LNCaP clone FGC (cell line): Measurements from ENCODE around the gene CAMK2G.

ENCODE experiments used
- DNase-seq: peaks from one replicate; pipeline ENCODE4 v3.0.0-alpha.2; 2011; ENCODE audit warnings: low read depth
- H3K4me3 ChIP-seq: 2 replicates; pipeline ENCODE4 v1.5.1; 2011; ENCODE audit warnings: mild to moderate bottlenecking, low read depth, low read length, control low read depth
- TF ChIP-seq, protein P1 (sequence below): IDR thresholded peaks from 2 replicates; pipeline ENCODE4 v1.5.1; 2012; ENCODE audit warnings: mild to moderate bottlenecking; ENCODE audit not compliant: control insufficient read depth, insufficient read depth; ENCODE audit errors: extremely low read depth

Gene CAMK2G

DNA sequence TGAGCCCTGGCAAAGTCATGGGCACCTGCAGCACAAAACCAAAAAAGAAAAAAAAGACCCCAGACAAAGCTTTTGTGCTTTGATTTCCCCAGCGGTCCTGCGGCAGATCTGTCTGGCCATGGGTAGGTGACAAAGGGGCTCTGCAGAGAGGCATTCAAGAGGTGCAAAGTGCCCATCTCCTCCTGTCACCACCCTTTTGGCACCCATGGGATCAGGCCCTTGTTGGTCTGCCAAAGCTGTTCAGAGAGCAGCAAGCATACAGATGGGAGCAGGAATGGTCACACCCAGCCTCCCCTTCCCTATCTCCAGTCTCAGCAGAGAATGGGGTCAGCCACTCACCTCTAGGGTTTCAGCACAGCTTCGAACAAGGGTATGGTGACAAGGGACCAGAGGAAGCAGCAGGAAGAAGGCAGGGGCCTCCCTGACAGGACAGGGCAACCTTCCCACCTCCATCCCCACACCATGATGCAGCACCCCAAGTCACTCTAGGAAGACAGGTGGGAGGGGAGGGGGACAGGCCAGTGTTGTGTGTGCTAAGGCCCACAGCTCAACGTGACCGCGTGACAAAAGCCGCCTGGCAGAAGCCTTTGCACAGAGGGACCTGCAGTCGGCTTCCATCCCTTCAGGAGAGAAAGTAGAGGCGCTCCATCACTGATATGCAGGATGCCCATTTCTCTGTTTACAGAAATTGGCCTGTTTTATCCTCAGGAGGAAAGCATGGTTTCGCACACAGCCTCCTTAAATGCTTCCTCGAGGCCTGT, 6.3 kb downstream of the CAMK2G start:
- no peak for DNase-seq
- H3K4me3 ChIP-seq, result no peak overlapping the region
- TF ChIP-seq, protein P1, sequence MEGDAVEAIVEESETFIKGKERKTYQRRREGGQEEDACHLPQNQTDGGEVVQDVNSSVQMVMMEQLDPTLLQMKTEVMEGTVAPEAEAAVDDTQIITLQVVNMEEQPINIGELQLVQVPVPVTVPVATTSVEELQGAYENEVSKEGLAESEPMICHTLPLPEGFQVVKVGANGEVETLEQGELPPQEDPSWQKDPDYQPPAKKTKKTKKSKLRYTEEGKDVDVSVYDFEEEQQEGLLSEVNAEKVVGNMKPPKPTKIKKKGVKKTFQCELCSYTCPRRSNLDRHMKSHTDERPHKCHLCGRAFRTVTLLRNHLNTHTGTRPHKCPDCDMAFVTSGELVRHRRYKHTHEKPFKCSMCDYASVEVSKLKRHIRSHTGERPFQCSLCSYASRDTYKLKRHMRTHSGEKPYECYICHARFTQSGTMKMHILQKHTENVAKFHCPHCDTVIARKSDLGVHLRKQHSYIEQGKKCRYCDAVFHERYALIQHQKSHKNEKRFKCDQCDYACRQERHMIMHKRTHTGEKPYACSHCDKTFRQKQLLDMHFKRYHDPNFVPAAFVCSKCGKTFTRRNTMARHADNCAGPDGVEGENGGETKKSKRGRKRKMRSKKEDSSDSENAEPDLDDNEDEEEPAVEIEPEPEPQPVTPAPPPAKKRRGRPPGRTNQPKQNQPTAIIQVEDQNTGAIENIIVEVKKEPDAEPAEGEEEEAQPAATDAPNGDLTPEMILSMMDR, result no peak

DNA sequence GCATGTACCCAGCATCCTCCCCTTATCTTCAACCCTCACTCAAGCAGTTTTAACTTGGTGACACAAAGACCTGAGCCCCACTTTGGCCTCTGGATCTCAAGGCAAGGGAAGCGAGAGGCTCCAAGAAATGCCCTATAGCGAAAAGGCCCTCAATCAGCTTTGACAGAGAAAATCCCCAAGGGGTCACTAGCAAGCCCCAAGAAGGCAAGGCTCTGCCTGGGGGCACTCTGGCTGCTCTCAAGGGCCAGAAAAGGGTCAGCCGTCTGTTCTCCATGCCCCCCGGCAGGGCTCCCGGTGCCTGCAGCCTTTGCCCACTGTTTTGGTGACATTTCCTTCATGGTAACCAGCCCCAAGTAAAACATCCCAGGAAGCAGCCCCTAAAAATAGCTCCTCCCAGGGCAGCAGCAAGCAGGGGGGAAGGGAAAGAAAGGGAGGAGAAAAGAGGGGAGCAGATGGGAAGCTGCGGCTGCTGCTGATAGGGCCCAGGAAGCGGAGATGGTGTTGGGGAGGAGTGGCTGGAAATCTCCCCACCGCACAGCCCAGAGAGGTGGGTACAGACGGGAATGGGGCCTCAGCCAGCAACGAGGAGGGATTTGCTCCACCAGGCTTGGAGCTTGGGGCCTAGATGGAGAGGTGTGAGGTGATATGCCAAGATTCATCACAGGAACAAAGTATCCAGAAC, 7.1 kb downstream of the CAMK2G start:
- H3K4me3 ChIP-seq, result no peak overlapping the region
- DNase-seq, result no peak
- TF ChIP-seq, protein P1, result no peak

DNA sequence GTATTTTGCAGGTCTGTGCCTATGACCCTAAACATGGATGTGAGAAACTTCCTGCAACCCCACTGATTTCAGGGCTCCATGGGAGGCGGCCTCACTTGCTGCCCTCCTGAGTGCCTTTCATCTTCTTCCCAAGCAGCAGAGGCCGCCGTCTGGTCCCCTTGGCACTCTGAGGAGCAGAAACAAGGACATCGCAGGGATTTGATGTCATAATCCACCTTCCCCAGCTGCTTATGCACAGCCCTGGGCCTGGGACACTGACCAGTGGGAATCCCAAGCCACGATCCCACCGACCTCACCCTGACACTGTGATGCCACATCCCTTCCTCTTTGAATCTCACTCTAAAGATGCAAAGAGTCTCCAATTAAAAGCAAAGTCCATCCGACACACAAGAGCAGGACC, 7.7 kb downstream of the CAMK2G start:
- DNase-seq, result no peak
- no peak overlapping the region for H3K4me3 ChIP-seq
- TF ChIP-seq, protein P1, result no peak

DNA sequence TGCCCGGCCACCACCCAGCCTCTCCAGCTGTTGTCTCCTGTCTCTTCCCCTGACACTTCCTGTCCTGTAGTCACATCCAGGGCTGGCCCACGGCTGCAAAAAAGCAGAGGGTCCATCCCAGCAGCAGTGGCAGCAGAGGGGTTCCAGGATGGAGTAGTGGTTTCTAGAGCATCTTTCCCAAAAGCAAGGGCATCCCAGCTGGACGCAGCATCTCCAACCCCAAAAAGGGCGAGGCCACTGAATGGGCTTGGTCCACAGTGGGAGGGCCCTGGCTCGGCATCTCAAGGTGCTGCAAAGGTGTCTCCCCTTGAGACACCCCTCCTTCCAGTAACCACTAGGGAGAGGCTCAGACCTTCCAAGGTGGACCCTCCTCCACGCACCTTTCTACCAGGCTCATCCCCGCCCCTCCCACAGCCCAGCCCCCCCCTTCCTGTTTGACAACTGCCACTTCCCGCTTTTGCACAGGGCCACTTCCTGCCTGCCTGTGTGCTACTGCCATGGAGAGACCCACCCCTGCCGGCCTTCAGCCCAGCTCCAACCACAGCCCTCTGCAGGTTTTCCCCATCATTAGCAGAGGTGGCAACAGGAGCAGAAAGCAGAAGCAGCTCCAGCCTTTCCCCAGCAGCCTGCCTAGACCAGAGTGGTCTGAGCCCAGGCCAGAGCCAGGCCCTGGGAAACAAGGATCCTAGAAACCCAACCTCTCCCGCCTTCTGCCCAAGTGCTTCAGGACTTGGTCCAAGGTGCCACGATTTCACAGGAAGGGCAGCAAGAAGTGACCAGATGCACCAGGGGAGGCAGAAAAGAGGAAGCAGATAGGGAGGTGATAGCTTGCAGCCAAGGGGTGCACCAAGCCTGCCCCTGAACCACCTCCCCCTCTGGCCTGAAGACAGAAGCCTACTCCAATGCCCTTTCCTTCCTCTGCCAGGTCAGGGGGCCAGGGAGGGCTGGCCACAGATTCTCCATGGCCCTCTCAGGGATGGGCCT, 8.6 kb downstream of the CAMK2G start:
- TF ChIP-seq, protein P1, result no peak
- DNase-seq, result no peak
- no peak overlapping the region for H3K4me3 ChIP-seq

DNA sequence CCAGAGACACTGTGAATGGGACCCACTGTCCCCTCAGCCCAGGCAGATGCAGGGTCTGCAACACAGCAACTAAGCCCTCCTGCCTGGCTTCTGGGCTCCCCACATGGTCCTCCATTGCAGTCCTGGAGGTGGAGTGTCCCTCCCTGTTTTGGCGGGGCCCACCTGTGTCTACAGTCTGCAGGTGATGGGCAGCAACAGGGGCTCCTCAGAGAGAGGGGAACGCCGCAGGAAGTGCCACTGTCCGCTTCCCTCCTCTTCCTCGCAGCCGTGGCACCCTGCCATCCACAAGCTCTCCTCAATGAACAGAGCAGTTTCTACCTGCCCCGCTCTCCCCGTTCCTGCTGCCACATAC, 9.3 kb downstream of the CAMK2G start:
- DNase-seq, result no peak
- TF ChIP-seq, protein P1, result no peak
- H3K4me3 ChIP-seq, result no peak overlapping the region

DNA sequence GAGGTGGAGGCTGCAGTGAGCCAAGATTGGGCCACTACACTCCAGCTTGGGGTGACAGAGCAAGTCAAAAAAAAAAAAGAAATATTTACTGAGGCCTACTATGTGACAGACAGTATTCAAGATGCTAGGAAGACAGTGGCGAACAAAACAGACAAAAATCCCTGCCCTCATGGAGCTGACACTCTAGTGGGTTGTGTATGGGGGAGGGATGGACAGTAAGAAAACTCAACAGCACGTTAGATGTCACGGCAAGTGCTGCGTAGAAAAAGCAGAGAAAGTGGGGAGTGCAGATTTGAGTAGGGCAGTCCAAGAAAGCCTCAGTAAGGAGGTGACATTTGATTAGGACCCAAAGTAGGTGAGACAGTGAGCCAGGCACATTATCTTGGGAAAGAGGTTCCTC, 10.1 kb downstream of the CAMK2G start:
- TF ChIP-seq, protein P1, result no peak
- no peak for DNase-seq
- H3K4me3 ChIP-seq, result no peak overlapping the region
